Upper lobe of left lung (tissue), 6 donors: ENCODE measurements around the gene UBASH3A. TPM values are rescaled to one million over a fixed set of nuclear protein-coding genes. Genes with fewer than 3 reads are reported as not detected.

Source experiments
- ATAC-seq, 2 donors: fragments of 200-7000 bp; cut with Tn5 transposase; one replicate each; pipeline ENCODE4 v1.9.1; 2022; ENCODE audit warnings: mild to moderate bottlenecking in 2 of 2, moderate library complexity in 2 of 2; ENCODE audit not compliant: low FRiP score in 2 of 2
- DNase-seq, 2 donors: peaks; one replicate each; pipeline ENCODE4 v3.0.0-alpha.2; 2019 to 2020
- H3K27ac ChIP-seq, 4 donors: fragments of 200-600 bp; sonication (generic); one replicate each; pipeline ENCODE4 v1.5.1; 2016 to 2019
- H3K27me3 ChIP-seq, 4 donors: fragments of 200-600 bp; sonication (generic); one replicate each; pipeline ENCODE4 v1.5.1; 2017 to 2019
- H3K36me3 ChIP-seq, 4 donors: fragments of 200-600 bp; sonication (generic); one replicate each; pipeline ENCODE4 v1.5.1; 2016 to 2019
- H3K4me1 ChIP-seq, 4 donors: fragments of 200-600 bp; sonication (generic); one replicate each; pipeline ENCODE4 v1.5.1; 2018 to 2019
- H3K4me3 ChIP-seq, 4 donors: fragments of 200-600 bp; sonication (generic); one replicate each; pipeline ENCODE4 v1.5.1; 2017 to 2019; ENCODE audit warnings: mild to moderate bottlenecking in 2 of 4, moderate library complexity in 1 of 4
- H3K9me3 ChIP-seq, 4 donors: fragments of 200-600 bp; sonication (generic); one replicate each; pipeline ENCODE4 v1.5.1; 2018 to 2019
- EP300 ChIP-seq, 4 donors: sonication (generic); formaldehyde crosslinking; IDR thresholded peaks; one replicate each; pipeline ENCODE4 v1.5.1; 2017; ENCODE audit warnings: antibody characterized with exemption in 4 of 4, control low read depth in 2 of 4
- POLR2A ChIP-seq, 4 donors: fragments of 450-650 bp; IDR thresholded peaks; one replicate each; pipeline ENCODE4 v1.5.1; 2016 to 2017; ENCODE audit warnings: antibody characterized with exemption in 4 of 4, mild to moderate bottlenecking in 2 of 4
- POLR2AphosphoS5 ChIP-seq, 2 donors: sonication (generic); formaldehyde crosslinking; IDR thresholded peaks; one replicate each; pipeline ENCODE4 v1.5.1; 2017; ENCODE audit warnings: antibody characterized with exemption in 2 of 2
- WGBS, 2 donors: methylation state at CpG; one replicate each; pipeline ENCODE4 v1.1.5; 2017 to 2018; 5-methylcytosine and 5-hydroxymethylcytosine counted together
- total RNA-seq, 6 donors: library from RNA; depleted of rRNA in 4 of 6; stranded (reverse); fragments of >200 nt in 4 of 6; gene quantifications; one replicate each; pipeline versions ENCODE4 v1.1.0 to v1.2.1, GENCODE V29; 2016 to 2021
- TF ChIP-seq, protein P1 (sequence below), 6 experiments: fragments of 450-650 bp in 4 of 6; fragments of 200-600 bp in 2 of 6; sonication (generic) in 2 of 6; IDR thresholded peaks; one replicate each; pipeline ENCODE4 v1.5.1; 2016 to 2019; ENCODE audit warnings: antibody characterized with exemption in 6 of 6
- donor health status: DM: no; HTN: no; CAD: no; lungs with moderate emphysema.
- donor health status: DM: no; HTN: yes; CAD: no; lungs with severe emphysema.

The UBASH3A gene
- total RNA-seq, 6 donors from 2014 or later: 1.4 to 7.3 (median 2.9) TPM; not detected in 1

DNA sequence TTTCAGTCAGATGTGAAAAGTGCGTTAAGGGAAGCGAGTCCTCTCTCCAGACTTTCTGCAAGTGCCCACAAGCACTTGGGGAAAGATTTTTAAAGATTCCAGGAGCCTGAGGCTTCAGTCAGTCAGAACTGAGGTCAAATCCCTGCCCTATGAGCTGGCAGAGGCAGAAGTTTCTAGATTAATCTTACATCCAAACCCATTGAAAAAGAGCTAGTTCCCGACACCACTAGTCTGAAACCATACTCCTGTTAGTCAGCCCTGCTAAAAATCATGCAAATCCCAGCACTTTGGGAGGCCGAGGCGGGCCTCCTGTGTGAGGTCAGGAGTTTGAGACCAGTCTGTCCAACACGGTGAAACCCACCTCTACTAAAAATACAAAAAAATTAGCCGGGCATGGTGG lies 71.3 kb downstream of the UBASH3A start:
- H3K36me3 ChIP-seq: no peaks in the 10 kb centered on the region
- H3K4me3 ChIP-seq: no peak overlapping the region
- TF ChIP-seq POLR2AphosphoS5 (IDR thresholded peaks at IDR 0.05): no peak
- TF ChIP-seq, protein P1, sequence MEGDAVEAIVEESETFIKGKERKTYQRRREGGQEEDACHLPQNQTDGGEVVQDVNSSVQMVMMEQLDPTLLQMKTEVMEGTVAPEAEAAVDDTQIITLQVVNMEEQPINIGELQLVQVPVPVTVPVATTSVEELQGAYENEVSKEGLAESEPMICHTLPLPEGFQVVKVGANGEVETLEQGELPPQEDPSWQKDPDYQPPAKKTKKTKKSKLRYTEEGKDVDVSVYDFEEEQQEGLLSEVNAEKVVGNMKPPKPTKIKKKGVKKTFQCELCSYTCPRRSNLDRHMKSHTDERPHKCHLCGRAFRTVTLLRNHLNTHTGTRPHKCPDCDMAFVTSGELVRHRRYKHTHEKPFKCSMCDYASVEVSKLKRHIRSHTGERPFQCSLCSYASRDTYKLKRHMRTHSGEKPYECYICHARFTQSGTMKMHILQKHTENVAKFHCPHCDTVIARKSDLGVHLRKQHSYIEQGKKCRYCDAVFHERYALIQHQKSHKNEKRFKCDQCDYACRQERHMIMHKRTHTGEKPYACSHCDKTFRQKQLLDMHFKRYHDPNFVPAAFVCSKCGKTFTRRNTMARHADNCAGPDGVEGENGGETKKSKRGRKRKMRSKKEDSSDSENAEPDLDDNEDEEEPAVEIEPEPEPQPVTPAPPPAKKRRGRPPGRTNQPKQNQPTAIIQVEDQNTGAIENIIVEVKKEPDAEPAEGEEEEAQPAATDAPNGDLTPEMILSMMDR (IDR thresholded peaks at IDR 0.05): no peak
- TF ChIP-seq EP300 (IDR thresholded peaks at IDR 0.05): no peak
- TF ChIP-seq POLR2A (IDR thresholded peaks at IDR 0.05): no peak
- ATAC-seq (no peak), DNase-seq (no peak)
- no peaks in the 10 kb centered on the region for H3K9me3 ChIP-seq
- no peaks in the 10 kb centered on the region for H3K27me3 ChIP-seq
- no peak overlapping the region for H3K27ac ChIP-seq
- 92 to 97% methylated on average over 5 to 7 of the region's 7 CpGs for WGBS, 2 donors
- H3K4me1 ChIP-seq: peaks cover 0 to 5% (median 2%) of the 10 kb centered on the region in 4 donors

DNA sequence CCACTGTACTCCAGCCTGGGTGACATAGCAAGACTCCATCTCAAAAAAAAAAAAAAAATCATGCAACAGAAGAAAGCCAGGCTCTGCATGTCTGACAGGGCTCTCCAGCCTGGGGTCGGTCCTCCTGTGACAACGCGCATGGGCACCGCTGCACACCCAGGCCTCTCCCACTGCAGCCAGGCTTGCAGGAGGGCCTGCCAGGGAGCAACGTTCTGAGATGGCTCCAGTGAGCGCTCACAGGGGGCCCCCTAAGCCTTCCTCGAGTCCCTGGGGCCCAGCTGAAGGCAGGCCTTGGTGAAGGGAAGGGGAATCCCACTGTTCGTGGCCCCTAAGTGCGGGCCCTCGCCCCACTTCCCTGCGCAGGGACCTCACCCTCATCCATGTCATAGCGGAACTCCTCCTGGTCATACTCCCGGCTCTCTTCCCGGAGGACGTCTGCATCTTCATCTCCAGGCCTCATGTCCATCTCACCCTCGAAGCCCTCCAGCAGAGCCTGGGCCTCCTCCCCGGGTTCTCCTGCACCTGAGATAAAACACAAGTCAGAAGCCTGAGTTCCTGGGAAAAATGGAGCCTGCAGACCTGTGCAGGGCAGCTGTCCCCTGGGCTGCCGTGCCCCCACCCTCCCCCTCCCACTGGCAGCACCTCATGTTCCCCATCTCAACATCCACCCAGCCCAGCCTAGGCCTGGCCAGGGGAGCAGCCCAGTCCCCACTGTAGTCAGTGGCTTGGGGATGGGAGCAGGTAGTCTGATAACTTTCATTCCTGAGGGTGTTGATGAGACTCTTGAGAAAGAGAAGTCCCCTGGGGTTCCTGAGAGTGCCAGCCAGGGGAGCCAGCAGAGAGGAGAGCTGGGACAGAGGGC lies 72.1 kb downstream of the UBASH3A start:
- peak in 1 of 2 donors; percentile 50 for DNase-seq
- Histone ChIP-seq H3K9me3 (no peaks in the 10 kb centered on the region), H3K36me3 (no peaks in the 10 kb centered on the region), H3K27me3 (no peaks in the 10 kb centered on the region), H3K27ac (no peak overlapping the region), H3K4me3 (no peak overlapping the region), H3K4me1 (peaks cover 0 to 5% (median 2%) of the 10 kb centered on the region in 4 donors)
- ATAC-seq: no peak
- TF ChIP-seq EP300 (IDR thresholded peaks at IDR 0.05): no peak
- no peak for TF ChIP-seq POLR2AphosphoS5 (IDR thresholded peaks at IDR 0.05)
- TF ChIP-seq POLR2A (IDR thresholded peaks at IDR 0.05): no peak
- TF ChIP-seq, protein P1 (IDR thresholded peaks at IDR 0.05): no peak
- WGBS, 2 donors: 85 to 91% methylated on average over 14 to 18 of the region's 18 CpGs

DNA sequence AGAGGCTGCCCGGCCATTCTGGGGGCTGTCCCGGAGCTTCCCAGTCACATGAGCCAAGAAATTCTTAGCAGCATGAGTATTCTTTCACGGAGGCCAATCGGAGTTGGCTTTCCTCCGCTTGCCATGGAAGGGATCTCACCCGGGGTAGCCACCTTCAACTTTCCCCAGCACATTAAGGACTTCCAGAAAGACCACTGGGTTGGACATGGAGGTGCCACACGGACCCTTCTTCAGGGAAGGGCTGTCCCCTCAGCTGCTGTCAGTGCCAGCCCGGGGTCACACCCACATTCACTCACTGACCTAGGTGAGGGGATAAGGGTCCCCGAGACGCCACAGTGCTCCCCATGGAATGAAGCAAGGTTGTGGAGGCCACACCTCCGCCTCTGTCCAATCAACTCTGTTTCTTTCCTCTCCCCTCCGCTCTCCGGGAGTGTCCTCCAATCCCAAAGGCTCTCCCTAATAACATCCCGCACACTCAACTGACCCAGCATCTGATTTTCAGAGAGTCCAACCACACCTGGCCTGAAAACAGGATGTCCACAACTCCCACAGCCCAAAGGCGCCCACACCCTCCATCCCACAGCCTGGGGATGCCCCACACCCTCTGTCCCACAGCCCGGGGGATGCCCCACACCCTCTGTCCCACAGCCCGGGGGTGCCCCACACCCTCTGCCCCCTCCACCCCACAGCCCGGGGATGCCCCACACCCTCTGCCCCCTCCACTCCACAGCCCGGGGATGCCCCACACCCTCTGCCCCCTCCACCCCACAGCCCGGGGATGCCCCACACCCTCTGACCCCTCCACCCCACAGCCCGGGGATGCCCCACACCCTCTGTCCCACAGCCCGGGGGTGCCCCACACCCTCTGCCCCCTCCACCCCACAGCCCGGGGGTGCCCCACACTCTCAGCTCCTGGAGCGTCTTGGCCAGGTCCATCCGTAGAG lies 73.0 kb downstream of the UBASH3A start:
- Histone ChIP-seq H3K36me3 (no peaks in the 10 kb centered on the region), H3K9me3 (no peaks in the 10 kb centered on the region), H3K4me1 (peaks cover 0 to 5% (median 2%) of the 10 kb centered on the region in 4 donors), H3K4me3 (no peak overlapping the region), H3K27me3 (no peaks in the 10 kb centered on the region), H3K27ac (no peak overlapping the region)
- no peak for ATAC-seq
- no peak for DNase-seq
- TF ChIP-seq, protein P1 (IDR thresholded peaks at IDR 0.05): no peak
- no peak for TF ChIP-seq EP300 (IDR thresholded peaks at IDR 0.05)
- TF ChIP-seq POLR2A (IDR thresholded peaks at IDR 0.05): no peak
- TF ChIP-seq POLR2AphosphoS5 (IDR thresholded peaks at IDR 0.05): no peak
- WGBS, 2 donors: 87 to 94% methylated on average over 13 to 20 of the region's 25 CpGs

DNA sequence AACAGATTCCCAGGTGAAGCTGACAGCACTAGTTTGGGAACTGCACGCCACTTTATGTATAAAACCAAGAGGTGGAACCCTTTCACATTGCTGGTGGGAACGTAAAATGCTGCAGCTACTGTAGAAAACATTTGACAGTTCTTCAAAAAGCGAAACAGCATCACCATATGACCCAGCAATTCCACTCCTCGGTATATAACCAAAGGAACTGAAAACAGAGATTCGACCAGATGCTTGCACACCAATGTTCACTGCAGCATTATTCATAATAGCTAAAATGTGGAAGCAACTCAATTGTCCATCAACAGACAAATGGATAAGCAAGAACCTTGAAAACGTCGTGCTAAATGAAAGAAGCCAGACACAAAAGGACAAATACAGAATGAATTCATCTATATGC lies 74.8 kb downstream of the UBASH3A start:
- 65 to 77% methylated on average over 7 of the region's 7 CpGs for WGBS, 2 donors
- Histone ChIP-seq H3K36me3 (no peaks in the 10 kb centered on the region), H3K4me1 (peaks cover 0 to 5% (median 2%) of the 10 kb centered on the region in 4 donors), H3K9me3 (no peaks in the 10 kb centered on the region), H3K27ac (no peak overlapping the region), H3K4me3 (no peak overlapping the region), H3K27me3 (no peaks in the 10 kb centered on the region)
- ATAC-seq (no peak), DNase-seq (no peak)
- TF ChIP-seq, protein P1 (IDR thresholded peaks at IDR 0.05): no peak
- TF ChIP-seq POLR2A (IDR thresholded peaks at IDR 0.05): no peak
- TF ChIP-seq POLR2AphosphoS5 (IDR thresholded peaks at IDR 0.05): no peak
- no peak for TF ChIP-seq EP300 (IDR thresholded peaks at IDR 0.05)
